H1 (cell line): Measurements from ENCODE around the gene ACSM2B. TPM values are rescaled to one million over a fixed set of nuclear protein-coding genes. Genes with fewer than 3 reads are reported as not detected.

Source experiments
- CTCF ChIA-PET: fragments of 300-600 bp; sonication (Branson Sonifier 250); formaldehyde crosslinking; loops from one replicate; lab custom pipeline; 2021; ENCODE audit not compliant: partially characterized antibody; lab: Charles Lee
- POLR2A ChIA-PET: fragments of 300-600 bp; sonication (Branson Sonifier 250); formaldehyde crosslinking; loops from one replicate; lab custom pipeline; 2021; ENCODE audit warnings: inconsistent platforms; ENCODE audit not compliant: partially characterized antibody; lab: Charles Lee
- DNase-seq, 2 experiments: peaks; one replicate each; pipeline versions ENCODE4 v3.0.0 to v3.0.0-alpha.2; 2010 to 2022; ENCODE audit warnings: low spot score in 2 of 2, low read depth in 1 of 2, mixed read lengths in 1 of 2
- FAIRE-seq: peaks from 2 replicates; lab custom pipeline; 2011; peaks lifted over from hg19 to GRCh38; lab: Jason Lieb, UNC
- H2AFZ ChIP-seq: 2 replicates; pipeline ENCODE4 v1.8.1; 2012; ENCODE audit warnings: low read length, inconsistent platforms
- H2AK5ac ChIP-seq: 2 replicates; pipeline ENCODE4 v1.6.1; 2013; ENCODE audit warnings: low read depth, low read length
- H2BK120ac ChIP-seq: replicated peaks from 2 replicates; pipeline ENCODE3; 2013; ENCODE audit warnings: low read depth, low read length, inconsistent platforms
- H2BK12ac ChIP-seq: 2 replicates; pipeline ENCODE4 v1.6.1; 2013; ENCODE audit warnings: low read depth, low read length
- H2BK15ac ChIP-seq: 2 replicates; pipeline ENCODE4 v1.6.1; 2013; ENCODE audit warnings: low read length
- H2BK20ac ChIP-seq: 2 replicates; pipeline ENCODE4 v1.6.1; 2013; ENCODE audit warnings: low read length
- H2BK5ac ChIP-seq: 2 replicates; pipeline ENCODE4 v1.6.1; 2013; ENCODE audit warnings: low read depth, low read length
- H3K14ac ChIP-seq: 2 replicates; pipeline ENCODE4 v1.6.1; 2013; ENCODE audit warnings: inconsistent platforms; ENCODE audit not compliant: insufficient read length
- H3K18ac ChIP-seq: 2 replicates; pipeline ENCODE4 v1.6.1; 2013; ENCODE audit warnings: low read length; ENCODE audit errors: extremely low read depth
- H3K23ac ChIP-seq: 2 replicates; pipeline ENCODE4 v1.6.1; 2013; ENCODE audit warnings: inconsistent platforms; ENCODE audit not compliant: insufficient read length
- H3K23me2 ChIP-seq: 2 replicates; pipeline ENCODE4 v1.6.1; 2013; ENCODE audit warnings: low read depth, low read length
- H3K27ac ChIP-seq: 2 replicates; pipeline ENCODE4 v1.6.1; 2011; ENCODE audit warnings: low read depth, low read length, inconsistent platforms
- H3K27me3 ChIP-seq, 4 experiments: replicated peaks in 1 of 4; 1 replicate in 1 of 4; 2 replicates in 3 of 4; pipeline versions ENCODE4 v1.6.1 to v1.8.1; 2011 to 2013; ENCODE audit warnings: low read length in 3 of 4, mild to moderate bottlenecking in 3 of 4, inconsistent platforms in 2 of 4, mixed read lengths in 2 of 4, moderate library complexity in 1 of 4; ENCODE audit not compliant: control insufficient read depth in 3 of 4, insufficient read depth in 3 of 4; ENCODE audit errors: extremely low read depth in 1 of 4
- H3K36me3 ChIP-seq, 4 experiments: 2 replicates each; pipeline versions ENCODE4 v1.6.1 to v1.8.1; 2011 to 2013; ENCODE audit warnings: mild to moderate bottlenecking in 4 of 4, low read length in 3 of 4, moderate library complexity in 2 of 4, control low read depth in 1 of 4, inconsistent platforms in 1 of 4; ENCODE audit not compliant: insufficient read depth in 4 of 4, control insufficient read depth in 2 of 4
- H3K4ac ChIP-seq: replicated peaks from 2 replicates; pipeline ENCODE3; 2013; ENCODE audit warnings: low read length, low read depth, mixed read lengths, inconsistent platforms; ENCODE audit not compliant: insufficient read length
- H3K4me1 ChIP-seq, 4 experiments: replicated peaks in 1 of 4; 1 replicate in 1 of 4; 2 replicates in 3 of 4; pipeline versions ENCODE4 v1.6.1 to v1.8.1; 2011 to 2013; ENCODE audit warnings: low read length in 3 of 4, inconsistent platforms in 2 of 4, mixed read lengths in 1 of 4; ENCODE audit not compliant: insufficient read depth in 4 of 4, control insufficient read depth in 3 of 4
- H3K4me2 ChIP-seq, 2 experiments: 2 replicates each; pipeline versions ENCODE4 v1.6.1 to v1.8.1; 2011 to 2013; ENCODE audit warnings: low read depth in 2 of 2, low read length in 2 of 2, control low read depth in 1 of 2, inconsistent platforms in 1 of 2, mild to moderate bottlenecking in 1 of 2; ENCODE audit not compliant: insufficient read depth in 1 of 2
- H3K4me3 ChIP-seq, 4 experiments: fragments of 200-600, 300-600 bp in 1 of 4; sonication (generic), shearing (Covaris generic), sonication (Bioruptor Twin) in 1 of 4; 2 replicates each; pipeline versions ENCODE4 v1.5.1 to v1.8.1; 2011 to 2016; ENCODE audit warnings: low read length in 4 of 4, low read depth in 3 of 4, control low read depth in 2 of 4, inconsistent platforms in 2 of 4, mild to moderate bottlenecking in 2 of 4, mixed read lengths in 1 of 4, moderate library complexity in 1 of 4; ENCODE audit not compliant: insufficient read depth in 2 of 4; ENCODE audit errors: extremely low read depth in 1 of 4
- H3K56ac ChIP-seq: replicated peaks from 2 replicates; pipeline ENCODE3; 2013; ENCODE audit warnings: low read depth, mild to moderate bottlenecking, mixed read lengths, low read length, inconsistent platforms; ENCODE audit not compliant: insufficient read length
- H3K79me1 ChIP-seq: 2 replicates; pipeline ENCODE4 v1.6.1; 2013; ENCODE audit warnings: low read depth, low read length, control low read depth
- H3K79me2 ChIP-seq, 2 experiments: 2 replicates each; pipeline versions ENCODE4 v1.6.1 to v1.8.1; 2012 to 2013; ENCODE audit warnings: low read length in 2 of 2, mild to moderate bottlenecking in 2 of 2, inconsistent platforms in 1 of 2; ENCODE audit not compliant: insufficient read depth in 2 of 2, control insufficient read depth in 1 of 2
- H3K9ac ChIP-seq, 4 experiments: replicated peaks in 1 of 4; 1 replicate in 1 of 4; 2 replicates in 3 of 4; pipeline versions ENCODE4 v1.6.1 to v1.8.1; 2011 to 2013; ENCODE audit warnings: low read depth in 3 of 4, low read length in 3 of 4, control low read depth in 2 of 4, mild to moderate bottlenecking in 2 of 4, moderate library complexity in 2 of 4, inconsistent platforms in 1 of 4; ENCODE audit errors: extremely low read depth in 1 of 4
- H3K9me3 ChIP-seq, 2 experiments: 2 replicates each; pipeline versions ENCODE4 v1.6.1 to v1.8.1; 2012 to 2013; ENCODE audit warnings: mild to moderate bottlenecking in 2 of 2, moderate library complexity in 2 of 2, control low read depth in 1 of 2, inconsistent platforms in 1 of 2, low read depth in 1 of 2, low read length in 1 of 2, mixed read lengths in 1 of 2; ENCODE audit not compliant: insufficient read depth in 2 of 2
- H4K20me1 ChIP-seq, 2 experiments: replicated peaks in 1 of 2; 2 replicates each; pipeline versions ENCODE3 to v1.8.1; 2011 to 2013; ENCODE audit warnings: inconsistent platforms in 2 of 2, low read length in 2 of 2, mild to moderate bottlenecking in 1 of 2; ENCODE audit not compliant: insufficient read depth in 2 of 2, control insufficient read depth in 1 of 2
- H4K5ac ChIP-seq: 2 replicates; pipeline ENCODE4 v1.6.1; 2013; ENCODE audit warnings: low read length, low read depth, mixed read lengths, inconsistent platforms; ENCODE audit not compliant: insufficient read length
- H4K8ac ChIP-seq: 2 replicates; pipeline ENCODE4 v1.8.0; 2013; ENCODE audit warnings: mild to moderate bottlenecking, moderate library complexity, low read length, inconsistent platforms; ENCODE audit not compliant: insufficient read depth; ENCODE audit errors: extremely low read depth
- H4K91ac ChIP-seq: replicated peaks from 2 replicates; pipeline ENCODE3; 2013; ENCODE audit warnings: low read length, mixed read lengths, inconsistent platforms; ENCODE audit not compliant: insufficient read length
- EP300 ChIP-seq, 2 experiments: IDR thresholded peaks; 1 replicate in 1 of 2; 2 replicates in 1 of 2; pipeline ENCODE4 v1.6.1; 2011 to 2012; ENCODE audit warnings: low read depth in 2 of 2, low read length in 2 of 2, mild to moderate bottlenecking in 2 of 2, borderline replicate concordance in 1 of 2, inconsistent platforms in 1 of 2, moderate library complexity in 1 of 2
- JUN ChIP-seq: IDR thresholded peaks from 2 replicates; pipeline ENCODE4 v1.6.1; 2011; ENCODE audit warnings: low read depth, mild to moderate bottlenecking, improper control_type of control experiment, low read length
- JUND ChIP-seq: IDR thresholded peaks from 2 replicates; pipeline ENCODE4 v1.6.1; 2011; ENCODE audit warnings: mild to moderate bottlenecking, improper control_type of control experiment, low read length
- KDM1A ChIP-seq: fragments of 200-600, 300-600 bp; sonication (generic); IDR thresholded peaks from 2 replicates; pipeline ENCODE4 v1.7.1; 2016; ENCODE audit warnings: mild to moderate bottlenecking, low read length, borderline replicate concordance
- KDM4A ChIP-seq: IDR thresholded peaks from one replicate; pipeline ENCODE4 v1.7.1; 2012; ENCODE audit warnings: low read depth, mild to moderate bottlenecking, moderate library complexity, low read length, inconsistent platforms; ENCODE audit not compliant: severe bottlenecking
- NANOG ChIP-seq: IDR thresholded peaks from 2 replicates; pipeline ENCODE4 v1.6.1; 2011; ENCODE audit warnings: low read length, low read depth, mild to moderate bottlenecking, inconsistent platforms; ENCODE audit not compliant: insufficient read depth, poor library complexity, severe bottlenecking
- NRF1 ChIP-seq: IDR thresholded peaks from 2 replicates; pipeline ENCODE4 v1.6.1; 2011; ENCODE audit warnings: mild to moderate bottlenecking, low read depth, low read length, improper control_type of control experiment
- PHF8 ChIP-seq: fragments of 200-600 bp; sonication (generic); conservative IDR thresholded peaks from 2 replicates; pipeline ENCODE4 v1.7.1; 2012; ENCODE audit warnings: low read depth, mild to moderate bottlenecking, inconsistent platforms, low read length, moderate library complexity
- POLR2AphosphoS5 ChIP-seq: IDR thresholded peaks from 2 replicates; pipeline ENCODE4 v1.6.1; 2011; ENCODE audit warnings: low read depth, low read length
- POU5F1 ChIP-seq: IDR thresholded peaks from 2 replicates; pipeline ENCODE4 v1.6.1; 2011; ENCODE audit warnings: low read depth, mild to moderate bottlenecking, low read length, moderate library complexity
- TCF12 ChIP-seq: IDR thresholded peaks from 2 replicates; pipeline ENCODE4 v1.6.1; 2011; ENCODE audit warnings: low read depth, mild to moderate bottlenecking, low read length
- WGBS, 2 experiments: shearing (Covaris generic) in 1 of 2; methylation state at CpG; one replicate each; pipeline versions ENCODE4 v1.1.6 to v1.1.7; 2013 to 2015; ENCODE audit warnings: low lambda C conversion rate in 2 of 2, mixed read lengths in 2 of 2, inconsistent platforms in 1 of 2, low coverage in 1 of 2, missing lambda C conversion rate in 1 of 2; ENCODE audit not compliant: insufficient replicate concordance in 2 of 2, insufficient coverage in 1 of 2, insufficient read length in 1 of 2; ENCODE audit errors: extremely low coverage in 1 of 2, missing lambda C conversion rate in 1 of 2; 5-methylcytosine and 5-hydroxymethylcytosine counted together
- polyA plus RNA-seq, 7 experiments: library from polyadenylated mRNA; depleted of rRNA in 3 of 7; stranded (reverse) in 5 of 7; unstranded in 2 of 7; fragments of >200 nt in 5 of 7; fragments of 200-250 nt in 2 of 7; gene quantifications; 1 replicate in 5 of 7; 2 replicates in 1 of 7; 4 replicates in 1 of 7; pipeline versions ENCODE4 v1.2.1 to v1.2.3, GENCODE V29; 2011 to 2013; ENCODE audit warnings: missing spikeins in 2 of 7, mixed read lengths in 2 of 7
- total RNA-seq: library from RNA; stranded (reverse); fragmentation: NEBNext Ultra II Directional; extraction: Animal tissue kit (Norgen Biotek cat#: 25700); gene quantifications from 2 replicates; pipeline ENCODE4 v1.2.1, GENCODE V29; 2021
- TF ChIP-seq, protein P1 (sequence below): IDR thresholded peaks from 2 replicates; pipeline ENCODE4 v1.6.1; 2012; ENCODE audit warnings: inconsistent platforms

Gene ACSM2B
- total and polyA plus RNA-seq, 2 of the 8 experiments (the other 6 are each of a cell fraction or from before 2014, with no cell fraction given), result not detected

DNA sequence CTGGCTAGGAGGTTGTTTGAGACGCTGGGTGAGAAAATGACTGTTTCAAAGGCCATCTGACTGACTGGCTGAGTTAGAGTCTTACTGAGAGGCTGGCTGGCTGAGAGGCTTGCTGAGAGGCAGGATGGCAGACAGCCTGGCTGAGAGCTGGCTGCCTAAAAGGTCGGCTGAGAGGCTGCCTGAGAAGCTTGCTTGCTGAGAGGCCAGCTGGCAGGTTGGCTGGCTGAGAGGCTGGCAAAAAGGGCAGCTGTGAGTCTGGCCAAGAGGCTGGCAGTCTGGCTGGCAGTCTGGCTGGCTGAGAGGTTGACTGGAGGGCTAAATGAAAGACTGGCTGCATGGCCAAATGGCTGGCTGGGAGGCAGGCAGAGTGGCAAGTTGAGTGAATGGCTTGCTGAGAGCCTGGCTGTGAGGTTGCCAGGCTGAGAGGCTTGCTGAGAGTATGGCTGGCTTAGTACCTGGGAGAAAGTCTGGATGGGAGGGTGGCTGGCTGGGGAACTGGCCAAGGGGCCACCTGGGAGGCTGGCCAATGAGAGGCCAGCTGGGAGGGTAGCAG, 35.3 kb upstream of the ACSM2B start:
- Histone ChIP-seq H3K4me1 (no peaks in the 10 kb centered on the region), H3K79me2 (no peaks in the 10 kb centered on the region), H3K4me2 (no peak overlapping the region), H3K9me3 (no peaks in the 10 kb centered on the region), H3K56ac (no peak overlapping the region), H2AFZ (no peak overlapping the region), H3K23ac (no peak overlapping the region), H3K4me3 (no peak overlapping the region), H4K20me1 (no peaks in the 10 kb centered on the region), H4K8ac (no peak overlapping the region; the same call in 1 of the 2 replicates), H3K4ac (no peak overlapping the region), H3K14ac (no peak overlapping the region), H3K79me1 (no peaks in the 10 kb centered on the region), H3K27ac (no peak overlapping the region), H4K5ac (no peak overlapping the region), H3K9ac (no peak overlapping the region), H4K91ac (no peak overlapping the region), H3K27me3 (no peaks in the 10 kb centered on the region), H3K18ac (no peak overlapping the region; the same call in 1 of the 2 replicates), H2BK12ac (peak overlapping the region; percentile 39; the same call in 1 of the 2 replicates), H2AK5ac (no peak overlapping the region), H2BK20ac (no peak overlapping the region), H3K23me2 (no peaks in the 10 kb centered on the region), H3K36me3 (no peaks in the 10 kb centered on the region), H2BK5ac (no peak overlapping the region), H2BK15ac (no peak overlapping the region), H2BK120ac (no peak overlapping the region)
- DNase-seq (no peak), FAIRE-seq (no peak)
- 87% methylated on average over 2 of the region's 2 CpGs; no CpG with 5 or more reads in 1 of the 2 experiments for WGBS, 2 experiments
- CTCF ChIA-PET, result interaction anchor here (0.6 to 1.1 kb wide), 2 partner anchors 38 to 98 kb away, joined by 3 read pairs; no protein-coding TSS in a partner anchor
- TF ChIP-seq, protein P1, sequence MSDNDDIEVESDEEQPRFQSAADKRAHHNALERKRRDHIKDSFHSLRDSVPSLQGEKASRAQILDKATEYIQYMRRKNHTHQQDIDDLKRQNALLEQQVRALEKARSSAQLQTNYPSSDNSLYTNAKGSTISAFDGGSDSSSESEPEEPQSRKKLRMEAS, result no peak
- TF ChIP-seq KDM4A (no peak), POLR2AphosphoS5 (no peak), TCF12 (no peak), NANOG (no peak), EP300 (IDR thresholded peaks at IDR 0.05; ENCODE audit: borderline replicate concordance in 1 of 2, low read depth in 2 of 2, low read length in 2 of 2) (no peak), NRF1 (no peak), PHF8 (no peak), POU5F1 (no peak), JUN (no peak), JUND (no peak), KDM1A (no peak)
- POLR2A ChIA-PET, result no interaction called here
